Gastroesophageal sphincter (tissue), 4 donors: ENCODE data around the gene POLR1E. TPM values are rescaled to one million over a fixed set of nuclear protein-coding genes. Genes with fewer than 3 reads are reported as not detected.

ENCODE experiments used
- ATAC-seq: fragments of 150-250 bp; one replicate; pipeline ENCODE4 v1.9.1; 2016; ENCODE audit warnings: mild to moderate bottlenecking, moderate library complexity
- H3K27ac ChIP-seq, 4 donors: fragments of 200-600 bp; sonication (generic) in 3 of 4; 1 replicate in 3 of 4; 2 replicates in 1 of 4; pipeline ENCODE4 v1.5.1; 2016 to 2019
- H3K27me3 ChIP-seq: fragments of 200-600 bp; sonication (generic); one replicate; pipeline ENCODE4 v1.5.1; 2019
- H3K36me3 ChIP-seq, 2 donors: fragments of 200-600 bp; sonication (generic); one replicate each; pipeline ENCODE4 v1.5.1; 2019; ENCODE audit warnings: control low read depth in 1 of 2
- H3K4me1 ChIP-seq, 3 donors: fragments of 200-600 bp; sonication (generic); 1 replicate in 2 of 3; 2 replicates in 1 of 3; pipeline ENCODE4 v1.5.1; 2016 to 2019; ENCODE audit warnings: control low read depth in 2 of 3
- H3K4me3 ChIP-seq, 2 donors: fragments of 200-600 bp; sonication (generic); one replicate each; pipeline ENCODE4 v1.5.1; 2019; ENCODE audit warnings: mild to moderate bottlenecking in 1 of 2, moderate library complexity in 1 of 2
- H3K9me3 ChIP-seq, 3 donors: fragments of 200-600 bp; sonication (generic); one replicate each; pipeline ENCODE4 v1.5.1; 2017 to 2019; ENCODE audit warnings: control low read depth in 2 of 3
- CTCF ChIP-seq, 4 experiments: fragments of 200-600 bp in 2 of 4; fragments of 450-650 bp in 2 of 4; sonication (generic) in 1 of 4; IDR thresholded peaks; one replicate each; pipeline ENCODE4 v1.5.1; 2017 to 2019; ENCODE audit warnings: antibody characterized with exemption in 4 of 4, mild to moderate bottlenecking in 2 of 4, moderate library complexity in 2 of 4
- EP300 ChIP-seq: sonication (generic); formaldehyde crosslinking; IDR thresholded peaks from one replicate; pipeline ENCODE4 v1.6.1; 2017; ENCODE audit warnings: antibody characterized with exemption, mild to moderate bottlenecking
- POLR2A ChIP-seq, 2 donors: fragments of 450-650 bp; IDR thresholded peaks; one replicate each; pipeline ENCODE4 v1.6.1; 2017; ENCODE audit warnings: antibody characterized with exemption in 2 of 2, mild to moderate bottlenecking in 2 of 2, moderate library complexity in 1 of 2
- POLR2AphosphoS5 ChIP-seq: sonication (generic); formaldehyde crosslinking; IDR thresholded peaks from one replicate; pipeline ENCODE4 v1.6.1; 2017; ENCODE audit warnings: antibody characterized with exemption
- WGBS, 2 donors: methylation state at CpG; one replicate each; pipeline ENCODE4 v1.1.5; 2018; ENCODE audit warnings: low coverage in 1 of 2; 5-methylcytosine and 5-hydroxymethylcytosine counted together
- total RNA-seq, 4 donors: library from RNA; depleted of rRNA; stranded (reverse); fragments of >200 nt; gene quantifications; one replicate each; pipeline ENCODE4 v1.1.0, GENCODE V29; 2016

Gene POLR1E
- total RNA-seq, 4 donors from 2014 or later: 22.3 to 44.0 (median 25.4) TPM

- Histone ChIP-seq H3K9me3 (no peaks in the 10 kb centered on the region), H3K27me3 (no peaks in the 10 kb centered on the region), H3K36me3 (peaks cover 6 to 100% of the 10 kb centered on the region in 2 donors), H3K27ac (no peak overlapping the region), H3K4me3 (no peak overlapping the region), H3K4me1 (no peaks in the 10 kb centered on the region)
- TF ChIP-seq EP300: no peak
- no peak for TF ChIP-seq POLR2AphosphoS5
- TF ChIP-seq POLR2A (IDR thresholded peaks at IDR 0.05): no peak
- no peak for TF ChIP-seq CTCF (IDR thresholded peaks at IDR 0.05)
- ATAC-seq: no peak
- 96 to 98% methylated on average over 3 of the region's 3 CpGs for WGBS, 2 donors
Measured at GRCh38 chr9:37497320-37497719, 11.6 kb downstream of the POLR1E start.

- Histone ChIP-seq H3K27me3 (no peaks in the 10 kb centered on the region), H3K4me3 (no peak overlapping the region), H3K9me3 (no peaks in the 10 kb centered on the region), H3K27ac (no peak overlapping the region), H3K36me3 (peaks cover 0 to 100% of the 10 kb centered on the region in 2 donors), H3K4me1 (no peaks in the 10 kb centered on the region)
- WGBS, 2 donors: 31 to 55% methylated on average over 2 to 3 of the region's 3 CpGs
- TF ChIP-seq POLR2AphosphoS5: no peak
- no peak for TF ChIP-seq CTCF (IDR thresholded peaks at IDR 0.05)
- no peak for TF ChIP-seq POLR2A (IDR thresholded peaks at IDR 0.05)
- TF ChIP-seq EP300: no peak
- no peak for ATAC-seq
Measured at GRCh38 chr9:37498457-37498856, 12.7 kb downstream of the POLR1E start.

GRCh38 chr9:37499297-37499696, 13.5 kb downstream of the POLR1E start:
- Histone ChIP-seq H3K9me3 (no peaks in the 10 kb centered on the region), H3K36me3 (peaks cover 0 to 100% of the 10 kb centered on the region in 2 donors)

GRCh38 chr9:37501957-37502596, 16.3 kb downstream of the POLR1E start:
- ATAC-seq: no peak
- WGBS, 2 donors: 40 to 73% methylated on average over 1 to 2 of the region's 2 CpGs

More at GRCh38 chr9:37499297-37499696, 13.5 kb downstream of the POLR1E start:
- Histone ChIP-seq H3K4me3 (no peak overlapping the region), H3K27ac (no peak overlapping the region), H3K4me1 (no peaks in the 10 kb centered on the region), H3K27me3 (no peaks in the 10 kb centered on the region)
- WGBS, 2 donors: 40 to 83% methylated on average over 1 to 6 of the region's 6 CpGs
- TF ChIP-seq POLR2A (IDR thresholded peaks at IDR 0.05): no peak
- no peak for TF ChIP-seq EP300
- no peak for TF ChIP-seq CTCF (IDR thresholded peaks at IDR 0.05)
- TF ChIP-seq POLR2AphosphoS5: no peak
- ATAC-seq: no peak

More at GRCh38 chr9:37501957-37502596, 16.3 kb downstream of the POLR1E start:
- Histone ChIP-seq H3K4me1 (no peaks in the 10 kb centered on the region), H3K27me3 (no peaks in the 10 kb centered on the region), H3K9me3 (no peaks in the 10 kb centered on the region), H3K27ac (no peak overlapping the region), H3K4me3 (no peak overlapping the region), H3K36me3 (peaks cover 0 to 97% of the 10 kb centered on the region in 2 donors)
- TF ChIP-seq POLR2AphosphoS5: no peak
- no peak for TF ChIP-seq POLR2A (IDR thresholded peaks at IDR 0.05)
- no peak for TF ChIP-seq CTCF (IDR thresholded peaks at IDR 0.05)
- no peak for TF ChIP-seq EP300
